22Rv1 (cell line): ENCODE data around the gene WDR4.

Source experiments
- CTCF ChIP-seq: fragments of 450-650 bp; IDR thresholded peaks from 2 replicates; pipeline ENCODE4 v1.5.1; 2017; ENCODE audit warnings: mild to moderate bottlenecking
- ZFX ChIP-seq: fragments of 450-650 bp; IDR thresholded peaks from 2 replicates; pipeline ENCODE4 v1.6.1; 2017; ENCODE audit warnings: antibody characterized with exemption, borderline replicate concordance

DNA sequence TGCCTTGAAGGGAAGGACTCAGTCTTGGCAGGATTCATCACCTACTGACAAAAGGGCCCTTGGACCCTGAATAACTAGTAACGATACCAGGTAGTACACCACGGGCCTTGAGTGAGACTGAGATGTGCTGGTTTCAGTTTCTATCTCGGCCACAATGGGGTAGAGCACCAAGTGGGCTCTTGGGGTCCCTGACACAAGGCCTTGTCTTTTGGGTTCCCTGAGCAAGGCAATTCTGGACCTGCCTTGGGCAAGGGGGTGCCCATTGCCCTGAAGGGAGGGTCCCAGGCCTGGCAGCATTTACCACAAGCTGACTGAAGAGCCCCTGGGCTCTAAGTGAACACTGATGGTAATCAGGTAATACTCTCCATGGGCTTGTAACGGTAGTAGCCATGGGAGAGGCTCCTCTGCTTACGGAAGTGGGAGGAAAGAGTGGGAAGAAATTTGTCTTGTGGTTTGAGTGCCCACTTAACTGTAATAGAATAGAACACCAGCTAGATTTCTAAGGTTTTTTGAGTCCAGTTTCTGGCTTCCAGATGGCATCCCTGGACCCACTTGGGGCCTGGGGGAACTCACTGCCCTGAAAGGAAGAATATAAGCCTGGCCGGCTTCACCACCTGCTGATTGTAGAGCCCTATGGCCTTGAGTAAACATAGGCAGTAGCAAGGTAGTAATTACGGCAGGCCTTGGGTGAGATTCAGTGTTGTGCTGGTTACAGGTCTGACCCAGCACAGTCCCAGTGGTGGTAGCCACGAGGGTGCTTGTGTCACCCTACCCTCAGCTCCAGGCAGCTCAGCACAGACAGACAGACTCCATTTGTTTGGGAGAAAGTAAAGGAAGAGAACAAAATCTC lies 58.5 kb downstream of the WDR4 start:
- TF ChIP-seq CTCF (no peak), ZFX (no peak)
